Astrocyte (in vitro differentiated cells and primary cell): ENCODE measurements around the gene DLGAP1. TPM values are rescaled to one million over a fixed set of nuclear protein-coding genes. Genes with fewer than 3 reads are reported as not detected.
A peak's percentile ranks its signal among the peaks of the same experiment; 100 is the strongest.

Experiments used
- DNase-seq: peaks from one replicate; pipeline ENCODE4 v3.0.0-alpha.2; 2010; ENCODE audit warnings: low read depth
- FAIRE-seq: peaks from 2 replicates; lab custom pipeline; 2011; peaks lifted over from hg19 to GRCh38; lab: Jason Lieb, UNC
- H2AFZ ChIP-seq: 2 replicates; pipeline ENCODE4 v1.6.0; 2012; ENCODE audit warnings: low read depth, low read length, inconsistent platforms
- H3K27ac ChIP-seq: 2 replicates; pipeline ENCODE4 v1.5.1; 2011; ENCODE audit warnings: low read depth, low read length, inconsistent platforms
- H3K27me3 ChIP-seq: 2 replicates; pipeline ENCODE4 v1.6.0; 2011; ENCODE audit warnings: low read length, inconsistent platforms; ENCODE audit not compliant: insufficient read depth
- H3K36me3 ChIP-seq: 2 replicates; pipeline ENCODE4 v1.5.1; 2011; ENCODE audit warnings: low read length, inconsistent platforms; ENCODE audit not compliant: insufficient read depth
- H3K4me1 ChIP-seq: 2 replicates; pipeline ENCODE4 v1.5.1; 2011; ENCODE audit warnings: low read length, inconsistent platforms; ENCODE audit not compliant: insufficient read depth
- H3K4me2 ChIP-seq: 2 replicates; pipeline ENCODE4 v1.6.0; 2012; ENCODE audit warnings: low read length, inconsistent platforms
- H3K4me3 ChIP-seq: 2 replicates; pipeline ENCODE4 v1.5.1; 2011; ENCODE audit warnings: low read depth, mild to moderate bottlenecking, low read length, inconsistent platforms; ENCODE audit not compliant: insufficient read depth
- H3K79me2 ChIP-seq: 2 replicates; pipeline ENCODE4 v1.6.0; 2012; ENCODE audit warnings: mild to moderate bottlenecking, low read length, inconsistent platforms; ENCODE audit not compliant: insufficient read depth
- H3K9ac ChIP-seq: 2 replicates; pipeline ENCODE4 v1.6.0; 2012; ENCODE audit warnings: mild to moderate bottlenecking, low read length, inconsistent platforms
- H3K9me3 ChIP-seq: 2 replicates; pipeline ENCODE4 v1.5.1; 2012; ENCODE audit warnings: low read depth, mild to moderate bottlenecking, low read length, inconsistent platforms; ENCODE audit not compliant: insufficient read depth
- H4K20me1 ChIP-seq: 2 replicates; pipeline ENCODE4 v1.6.0; 2012; ENCODE audit warnings: low read length, inconsistent platforms; ENCODE audit not compliant: insufficient read depth
- H3K27ac Mint-ChIP-seq: one replicate; pipeline ENCODE4 v1.8.0; 2021; ENCODE audit warnings: mild to moderate bottlenecking, mixed read lengths; ENCODE audit not compliant: unreplicated experiment
- H3K27me3 Mint-ChIP-seq: one replicate; pipeline ENCODE4 v1.8.0; 2021; ENCODE audit warnings: low read depth, mixed read lengths; ENCODE audit not compliant: unreplicated experiment
- H3K36me3 Mint-ChIP-seq: one replicate; pipeline ENCODE4 v1.8.0; 2021; ENCODE audit warnings: low read depth, mixed read lengths; ENCODE audit not compliant: unreplicated experiment
- H3K4me1 Mint-ChIP-seq: one replicate; pipeline ENCODE4 v1.8.0; 2021; ENCODE audit warnings: low read depth, mixed read lengths; ENCODE audit not compliant: unreplicated experiment
- H3K4me3 Mint-ChIP-seq: one replicate; pipeline ENCODE4 v1.8.0; 2021; ENCODE audit warnings: mild to moderate bottlenecking, moderate library complexity, mixed read lengths; ENCODE audit not compliant: unreplicated experiment
- H3K9me3 Mint-ChIP-seq: one replicate; pipeline ENCODE4 v1.8.0; 2021; ENCODE audit warnings: mild to moderate bottlenecking, mixed read lengths; ENCODE audit not compliant: unreplicated experiment
- EZH2 ChIP-seq: IDR thresholded peaks from 2 replicates; pipeline ENCODE4 v1.6.1; 2012; ENCODE audit warnings: mild to moderate bottlenecking, low read length, inconsistent platforms; ENCODE audit not compliant: insufficient read depth
- total RNA-seq: library from RNA; stranded (reverse); gene quantifications from 2 replicates; pipeline ENCODE4 v1.2.1, GENCODE V29; 2021
- TF ChIP-seq, protein P1 (sequence below): IDR thresholded peaks from 2 replicates; pipeline ENCODE4 v1.5.1; 2011; ENCODE audit warnings: low read depth, mild to moderate bottlenecking, inconsistent platforms, low read length, moderate library complexity; ENCODE audit not compliant: insufficient read depth

Gene DLGAP1
- total RNA-seq, 1 donor from 2014 or later = 2.3 TPM

DNA sequence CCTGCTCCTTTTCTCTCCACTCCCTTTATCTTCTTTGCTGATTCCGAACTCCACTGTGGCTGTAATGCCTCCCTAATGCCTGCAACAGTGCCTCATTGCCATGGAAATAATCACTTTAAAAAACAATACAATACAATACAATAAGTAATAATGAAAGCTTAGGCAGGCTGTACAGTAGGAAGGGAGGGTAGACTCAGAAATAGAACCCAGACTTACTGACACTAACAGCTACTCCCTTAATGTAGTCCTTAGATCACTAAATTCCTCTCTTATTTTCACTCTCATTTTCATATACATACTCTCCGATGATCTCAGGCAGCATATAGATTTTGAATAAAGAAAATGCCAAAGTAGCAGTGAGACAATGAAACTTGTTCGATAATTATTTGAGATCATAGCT is 70.2 kb downstream of the DLGAP1 start:
- DNase-seq (peak; percentile 9), FAIRE-seq (no peak)
- H3K4me1 ChIP-seq = no peaks in the 10 kb centered on the region
- Mint-ChIP-seq H3K27ac (no peak overlapping the region), H3K27me3 (no peaks in the 10 kb centered on the region), H3K9me3 (no peaks in the 10 kb centered on the region), H3K4me1 (no peaks in the 10 kb centered on the region), H3K4me3 (no peak overlapping the region), H3K36me3 (no peaks in the 10 kb centered on the region)
- H4K20me1 ChIP-seq = no peaks in the 10 kb centered on the region
- H3K4me3 ChIP-seq = no peak overlapping the region
- H3K36me3 ChIP-seq = no peaks in the 10 kb centered on the region
- no peaks in the 10 kb centered on the region for H3K9me3 ChIP-seq
- H3K9ac ChIP-seq = no peak overlapping the region
- no peaks in the 10 kb centered on the region for H3K79me2 ChIP-seq
- no peak for TF ChIP-seq EZH2
- TF ChIP-seq, protein P1, sequence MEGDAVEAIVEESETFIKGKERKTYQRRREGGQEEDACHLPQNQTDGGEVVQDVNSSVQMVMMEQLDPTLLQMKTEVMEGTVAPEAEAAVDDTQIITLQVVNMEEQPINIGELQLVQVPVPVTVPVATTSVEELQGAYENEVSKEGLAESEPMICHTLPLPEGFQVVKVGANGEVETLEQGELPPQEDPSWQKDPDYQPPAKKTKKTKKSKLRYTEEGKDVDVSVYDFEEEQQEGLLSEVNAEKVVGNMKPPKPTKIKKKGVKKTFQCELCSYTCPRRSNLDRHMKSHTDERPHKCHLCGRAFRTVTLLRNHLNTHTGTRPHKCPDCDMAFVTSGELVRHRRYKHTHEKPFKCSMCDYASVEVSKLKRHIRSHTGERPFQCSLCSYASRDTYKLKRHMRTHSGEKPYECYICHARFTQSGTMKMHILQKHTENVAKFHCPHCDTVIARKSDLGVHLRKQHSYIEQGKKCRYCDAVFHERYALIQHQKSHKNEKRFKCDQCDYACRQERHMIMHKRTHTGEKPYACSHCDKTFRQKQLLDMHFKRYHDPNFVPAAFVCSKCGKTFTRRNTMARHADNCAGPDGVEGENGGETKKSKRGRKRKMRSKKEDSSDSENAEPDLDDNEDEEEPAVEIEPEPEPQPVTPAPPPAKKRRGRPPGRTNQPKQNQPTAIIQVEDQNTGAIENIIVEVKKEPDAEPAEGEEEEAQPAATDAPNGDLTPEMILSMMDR = no peak
- H3K27ac ChIP-seq = no peak overlapping the region
- H3K27me3 ChIP-seq = no peaks in the 10 kb centered on the region
- no peak overlapping the region for H3K4me2 ChIP-seq
- H2AFZ ChIP-seq = no peak overlapping the region

DNA sequence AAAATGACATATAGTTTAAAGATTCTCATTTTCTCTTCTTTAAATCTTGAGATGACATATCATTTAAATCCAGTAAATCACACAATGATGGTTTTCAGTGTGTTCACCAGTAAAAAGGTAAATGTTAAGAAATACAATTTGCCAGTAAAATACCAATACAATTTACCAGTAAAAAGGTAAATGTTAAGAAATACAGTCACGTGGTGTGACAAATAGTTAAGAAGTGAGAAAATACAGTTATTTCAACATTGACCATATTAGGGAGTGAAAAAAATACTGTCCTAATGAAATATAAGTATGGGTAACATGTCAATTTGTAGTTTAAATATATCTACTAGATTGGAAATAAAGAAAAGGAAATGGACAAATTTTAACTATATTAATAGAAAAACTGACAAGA is 80.5 kb downstream of the DLGAP1 start:
- H3K27me3 ChIP-seq = no peaks in the 10 kb centered on the region
- Mint-ChIP-seq H3K27me3 (no peaks in the 10 kb centered on the region), H3K4me1 (no peaks in the 10 kb centered on the region), H3K4me3 (no peak overlapping the region), H3K9me3 (no peaks in the 10 kb centered on the region), H3K27ac (no peak overlapping the region), H3K36me3 (no peaks in the 10 kb centered on the region)
- TF ChIP-seq EZH2 = no peak
- TF ChIP-seq, protein P1 = no peak
- H3K9ac ChIP-seq = no peak overlapping the region
- H3K9me3 ChIP-seq = no peaks in the 10 kb centered on the region
- no peaks in the 10 kb centered on the region for H3K36me3 ChIP-seq
- H3K4me3 ChIP-seq = no peak overlapping the region
- no peaks in the 10 kb centered on the region for H3K4me1 ChIP-seq
- no peak overlapping the region for H3K27ac ChIP-seq
- H3K79me2 ChIP-seq = no peaks in the 10 kb centered on the region
- no peak overlapping the region for H2AFZ ChIP-seq
- H3K4me2 ChIP-seq = no peak overlapping the region
- FAIRE-seq (no peak), DNase-seq (no peak)
- H4K20me1 ChIP-seq = no peaks in the 10 kb centered on the region

DNA sequence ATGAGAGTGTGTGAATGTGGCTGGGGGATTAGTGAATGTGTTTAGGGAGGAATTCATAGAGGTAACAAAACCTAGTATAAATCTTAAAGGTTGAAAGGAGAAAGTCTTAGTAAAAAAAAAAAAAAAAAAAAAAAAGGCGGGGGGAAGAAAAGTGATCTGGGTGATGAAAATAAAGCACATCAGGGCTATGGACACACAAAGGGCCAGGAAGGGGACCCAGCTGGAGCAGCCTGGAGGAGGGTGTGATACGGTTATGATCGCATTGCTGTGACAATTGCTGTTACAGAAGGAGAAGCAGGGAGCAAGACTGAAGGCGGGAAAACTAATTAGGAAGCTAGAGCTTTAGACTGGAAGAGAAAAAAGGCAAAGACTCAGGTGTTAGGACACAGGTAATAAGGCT is 85.4 kb downstream of the DLGAP1 start:
- no peaks in the 10 kb centered on the region for H4K20me1 ChIP-seq
- H3K4me1 ChIP-seq = no peaks in the 10 kb centered on the region
- DNase-seq (no peak), FAIRE-seq (no peak)
- H3K9ac ChIP-seq = no peak overlapping the region
- no peak overlapping the region for H3K27ac Mint-ChIP-seq
- no peak overlapping the region for H3K27ac ChIP-seq
- TF ChIP-seq, protein P1 = no peak
- TF ChIP-seq EZH2 = no peak
- H3K27me3 ChIP-seq = no peaks in the 10 kb centered on the region
- no peak overlapping the region for H2AFZ ChIP-seq
- no peaks in the 10 kb centered on the region for H3K36me3 ChIP-seq
- no peaks in the 10 kb centered on the region for H3K9me3 Mint-ChIP-seq
- H3K27me3 Mint-ChIP-seq = no peaks in the 10 kb centered on the region
- no peak overlapping the region for H3K4me3 ChIP-seq
- H3K9me3 ChIP-seq = no peaks in the 10 kb centered on the region
- H3K79me2 ChIP-seq = no peaks in the 10 kb centered on the region
- H3K4me2 ChIP-seq = no peak overlapping the region
- H3K4me1 Mint-ChIP-seq = no peaks in the 10 kb centered on the region
- H3K36me3 Mint-ChIP-seq = no peaks in the 10 kb centered on the region
- no peak overlapping the region for H3K4me3 Mint-ChIP-seq
